HG03196 (cell line): Measurements from ENCODE around the gene DNAJC18.
A peak's percentile ranks its signal among the peaks of the same experiment; 100 is the strongest.
"Not testable (repeated sequence)": the region's sequence is repeated elsewhere in the genome, so short reads cannot be mapped to it uniquely, and the experiment has no call there.

Experiments used
- ATAC-seq: cut with Tn5 transposase; IDR thresholded peaks from one replicate; pipeline ENCODE4 v1.9.1; 2021; ENCODE audit not compliant: unreplicated experiment

The DNAJC18 gene

DNA sequence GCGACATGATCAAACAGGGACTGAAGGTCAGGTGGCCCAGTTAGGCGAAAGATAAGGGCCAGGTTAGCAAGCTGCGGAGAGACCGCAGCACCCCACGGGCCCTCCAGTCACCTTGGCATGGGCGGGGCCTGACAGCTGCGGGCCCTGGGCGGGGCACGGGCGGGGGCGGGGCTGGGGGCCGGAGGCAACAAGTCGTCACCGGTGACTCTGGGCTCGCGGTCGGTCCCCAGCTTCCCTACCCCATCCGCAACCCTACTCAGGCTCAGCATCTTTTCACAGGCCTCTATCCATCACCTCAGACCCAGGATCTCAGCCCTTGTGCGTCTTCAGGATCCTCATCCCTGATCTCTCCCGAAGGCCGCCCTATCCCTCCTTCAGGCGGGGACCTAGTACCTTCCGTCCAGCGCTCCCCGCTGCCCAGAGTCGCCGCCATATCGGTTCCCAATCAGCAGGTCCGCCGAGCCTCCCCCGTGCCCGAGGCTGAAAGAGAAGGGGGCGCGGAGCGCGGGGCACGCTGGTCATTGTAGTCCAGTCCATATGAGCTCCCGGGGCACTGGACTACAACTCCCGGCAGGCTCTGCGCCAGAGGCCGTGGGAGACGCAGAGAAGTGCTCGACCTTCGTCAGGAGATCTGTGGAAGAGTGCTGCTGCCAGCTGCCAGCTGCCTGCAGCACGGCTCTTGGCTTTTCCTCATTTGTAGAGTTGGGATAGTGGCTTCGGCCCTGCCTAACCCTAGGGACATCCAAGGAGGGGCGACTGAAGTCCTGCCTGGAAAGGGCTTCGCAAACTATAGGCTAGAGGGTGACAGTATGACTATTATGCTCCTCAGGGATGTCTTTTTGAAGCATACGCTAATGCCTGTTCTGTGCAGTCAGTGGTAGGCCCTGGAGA is at the start of gene DNAJC18:
Gene DNAJC18, minus strand, starts transcription at position 513 of the 891 bp plus-strand sequence. Its CDS starts 80 bp downstream, at position 433.
- ATAC-seq: peak; percentile 90

- ATAC-seq: no peak
Measured at GRCh38 chr5:139488260-139488659, 48.9 kb upstream of the DNAJC18 start.

DNA sequence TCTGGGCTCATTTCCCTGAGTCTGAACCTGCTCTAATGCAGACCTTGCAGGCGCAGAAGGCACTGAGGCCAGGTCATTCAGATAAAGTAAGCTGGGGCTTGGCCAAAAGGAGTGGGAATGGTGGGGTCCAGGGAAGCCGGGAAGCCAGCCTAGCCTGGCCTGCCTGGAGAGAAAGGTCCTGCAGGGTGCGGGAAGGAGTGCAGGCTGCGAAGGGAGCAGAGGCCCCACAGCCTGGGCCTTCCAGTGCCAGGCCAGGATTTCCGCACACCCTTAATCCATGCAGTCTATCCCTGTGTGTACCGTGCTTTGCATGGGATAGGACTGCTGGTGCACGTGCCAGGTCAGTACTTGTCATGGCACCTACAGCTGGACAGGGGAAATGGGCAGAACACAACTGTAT is 46.9 kb upstream of the DNAJC18 start:
- no peak for ATAC-seq

- not testable (repeated sequence) for ATAC-seq
Measured at GRCh38 chr5:139482890-139483208, 43.5 kb upstream of the DNAJC18 start.

DNA sequence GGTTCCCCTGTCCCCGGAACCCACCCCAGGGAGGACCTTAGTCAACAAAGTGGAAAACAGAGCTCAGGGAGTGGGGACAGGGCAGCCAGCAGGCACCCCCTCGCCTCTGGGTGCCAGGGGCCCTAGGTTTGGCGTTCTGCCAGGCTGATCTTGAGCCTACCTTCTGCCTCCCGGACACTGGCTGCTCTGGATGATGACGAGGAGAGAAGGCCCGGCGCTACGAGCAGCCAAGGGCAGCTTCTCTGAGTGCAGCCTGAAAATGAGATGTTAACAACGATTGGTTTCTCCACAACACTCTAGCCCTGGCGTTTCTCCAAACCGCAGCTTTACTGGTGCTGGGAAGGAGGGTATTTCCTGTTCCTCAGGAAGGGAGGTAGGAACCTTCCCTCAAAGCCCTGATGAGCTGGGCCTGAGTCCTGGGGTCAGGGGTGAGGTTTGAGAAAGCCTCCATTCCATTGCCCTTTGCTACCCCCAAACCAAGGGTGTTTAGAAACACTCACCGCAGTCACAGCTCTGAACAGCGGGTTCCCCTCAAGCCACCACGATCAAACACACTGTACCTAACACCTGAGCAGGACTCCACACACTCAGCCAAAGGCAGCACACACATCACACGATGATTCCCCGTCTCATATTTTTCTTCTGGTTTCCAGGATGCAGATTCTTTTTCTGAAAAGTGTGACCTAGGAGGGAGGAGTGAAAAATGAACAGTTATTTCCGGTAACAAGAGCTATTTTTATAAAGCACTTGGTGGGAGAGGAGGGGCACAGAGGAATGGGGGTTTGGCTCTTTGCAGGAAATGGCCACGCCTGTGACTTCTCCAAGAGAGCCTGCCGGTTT is 42.9 kb upstream of the DNAJC18 start, which contains the start of gene STING1:
Gene STING1, minus strand, starts transcription at position 709 of the 840 bp plus-strand sequence. CDS start 1,054 bp downstream, outside the sequence.
- no peak for ATAC-seq

DNA sequence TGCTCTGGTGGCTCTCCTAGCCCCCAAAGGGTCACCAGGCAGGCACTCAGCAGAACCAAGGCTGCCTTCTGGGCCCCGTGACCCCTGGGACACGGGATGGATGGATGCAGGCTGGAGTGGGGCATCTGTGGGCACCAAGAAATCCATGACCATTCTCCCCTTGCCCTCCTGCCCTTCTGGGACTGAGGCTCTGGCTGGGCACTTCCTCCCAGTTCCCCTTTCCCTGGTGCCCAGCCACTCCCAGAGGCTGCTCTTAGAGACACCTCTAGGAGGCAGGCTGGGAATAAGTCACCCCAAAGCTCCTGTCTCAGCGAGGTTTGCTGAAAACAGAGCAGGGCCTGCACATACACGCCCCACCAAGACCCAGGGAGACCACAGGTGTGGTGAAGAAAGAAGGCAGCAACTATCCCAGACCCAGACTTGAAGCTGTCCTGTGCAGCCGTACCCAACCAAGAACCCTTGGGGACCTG is 42.3 kb upstream of the DNAJC18 start:
- ATAC-seq: no peak

DNA sequence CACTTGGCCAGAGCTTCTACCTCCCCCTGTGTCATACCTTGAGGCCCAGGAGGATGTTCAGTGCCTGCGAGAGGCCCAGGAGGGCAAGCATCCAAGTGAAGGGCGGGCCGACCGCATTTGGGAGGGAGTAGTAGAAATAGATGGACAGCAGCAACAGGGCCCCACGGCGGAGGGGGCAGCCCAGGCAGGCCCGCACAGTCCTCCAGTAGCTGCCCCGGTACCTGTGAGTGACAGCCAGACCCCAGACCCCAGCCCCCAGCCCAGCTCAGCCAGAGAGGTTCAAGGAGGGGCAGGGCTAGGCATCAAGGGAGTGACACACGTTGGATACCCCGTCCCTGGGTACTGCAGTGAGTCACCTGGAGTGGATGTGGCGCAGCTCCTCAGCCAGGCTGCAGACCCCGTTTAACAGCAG is 41.8 kb upstream of the DNAJC18 start:
- ATAC-seq: no peak

DNA sequence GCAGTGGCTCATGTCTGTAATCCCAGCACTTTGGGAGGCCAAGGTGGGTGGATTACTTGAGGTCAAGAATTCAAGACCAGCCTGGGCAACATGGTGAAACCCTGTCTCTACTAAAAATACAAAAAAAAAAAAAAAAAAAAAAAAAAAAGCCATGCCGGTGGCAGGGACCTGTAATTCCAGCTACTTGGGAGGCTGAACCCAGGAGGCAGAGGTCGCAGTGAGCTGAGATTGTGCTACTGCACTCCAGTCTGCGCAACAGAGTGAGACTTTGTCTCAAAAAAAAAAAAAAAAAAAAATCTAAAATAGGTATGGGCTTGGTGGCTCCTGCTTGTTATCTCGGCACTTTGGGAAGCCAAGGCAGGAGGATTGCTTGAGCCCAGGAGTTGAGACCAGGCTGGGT is 40.4 kb upstream of the DNAJC18 start:
- ATAC-seq: not testable (repeated sequence)

GRCh38 chr5:139478657-139479423 is 39.5 kb upstream of the DNAJC18 start:
- not testable (repeated sequence) for ATAC-seq

DNA sequence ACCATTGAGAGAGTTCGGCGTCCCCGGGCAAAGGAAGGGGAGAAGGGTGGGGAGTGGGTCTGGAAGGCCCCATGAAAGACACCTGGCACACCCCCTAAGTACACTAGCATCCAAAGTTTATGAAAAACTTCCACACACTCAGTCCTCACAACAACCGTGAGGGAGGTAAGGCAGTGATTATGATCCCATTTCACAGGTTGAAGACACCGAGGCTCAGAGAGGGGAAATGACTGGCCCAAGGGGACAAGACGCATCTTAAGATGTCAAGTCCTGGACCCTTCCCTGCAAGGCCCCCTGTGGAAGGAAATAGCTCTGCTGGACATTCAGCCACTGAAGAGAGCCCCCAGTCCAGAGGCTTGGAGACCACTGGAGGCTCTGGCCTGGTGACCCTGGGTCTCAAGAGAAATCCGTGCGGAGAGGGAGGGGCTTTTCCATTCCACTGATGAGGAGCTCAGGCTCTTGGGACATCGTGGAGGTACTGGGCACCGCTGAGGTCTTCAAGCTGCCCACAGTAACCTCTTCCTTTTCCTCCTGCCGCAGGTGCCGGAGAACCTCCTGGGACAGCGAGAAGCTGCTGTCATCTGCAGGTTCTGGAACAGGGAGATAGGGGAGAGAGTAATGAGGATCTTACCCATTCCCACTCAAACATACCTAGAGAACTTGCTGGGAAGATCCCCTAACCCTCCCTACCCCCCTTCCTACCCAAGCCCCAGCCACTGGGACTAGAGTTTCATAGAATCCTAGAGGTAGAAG is 36.7 kb upstream of the DNAJC18 start:
- no peak for ATAC-seq

DNA sequence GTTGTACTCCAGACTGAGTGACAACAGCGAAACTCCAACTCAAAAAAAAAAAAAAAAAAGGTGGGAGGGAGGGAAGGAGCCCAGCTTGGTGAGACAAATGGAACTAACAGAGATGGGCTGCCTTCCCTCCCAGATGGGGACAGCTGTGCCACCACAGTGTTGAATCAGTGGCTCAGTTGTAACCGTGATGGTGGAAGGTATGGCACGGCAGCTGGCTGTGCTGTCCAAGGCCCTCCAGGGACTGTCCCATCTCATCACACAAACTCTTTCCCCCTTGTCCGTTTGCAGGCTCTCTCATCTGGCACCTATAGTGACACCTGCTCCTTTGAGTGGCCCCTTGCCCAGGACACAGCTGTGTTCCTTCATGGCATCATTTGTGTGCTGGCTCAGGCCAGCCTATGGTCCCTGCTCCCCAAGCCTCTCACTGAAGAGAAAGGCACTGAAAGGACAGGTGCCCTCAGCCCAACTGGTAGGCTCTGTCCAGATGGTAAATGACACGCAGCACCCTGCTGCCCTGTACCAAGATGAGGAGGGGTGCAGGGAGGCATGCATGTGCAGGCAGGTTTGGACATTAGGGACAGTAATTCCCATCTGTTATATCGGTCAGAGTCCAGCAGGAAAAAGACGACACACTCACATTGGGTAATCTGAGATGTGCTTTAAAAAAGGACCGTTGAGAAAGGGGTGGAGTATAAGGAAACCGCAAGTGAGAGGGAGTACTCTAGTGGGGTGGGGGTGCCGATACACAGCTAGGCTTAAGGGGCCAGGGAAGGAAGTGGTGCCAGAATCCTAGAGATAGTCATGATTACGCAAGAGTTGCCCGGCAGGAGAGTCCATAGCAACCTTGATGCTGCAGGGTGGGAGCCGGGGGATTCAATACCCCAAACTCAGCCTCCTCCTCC is 35.8 kb upstream of the DNAJC18 start:
- ATAC-seq: no peak

DNA sequence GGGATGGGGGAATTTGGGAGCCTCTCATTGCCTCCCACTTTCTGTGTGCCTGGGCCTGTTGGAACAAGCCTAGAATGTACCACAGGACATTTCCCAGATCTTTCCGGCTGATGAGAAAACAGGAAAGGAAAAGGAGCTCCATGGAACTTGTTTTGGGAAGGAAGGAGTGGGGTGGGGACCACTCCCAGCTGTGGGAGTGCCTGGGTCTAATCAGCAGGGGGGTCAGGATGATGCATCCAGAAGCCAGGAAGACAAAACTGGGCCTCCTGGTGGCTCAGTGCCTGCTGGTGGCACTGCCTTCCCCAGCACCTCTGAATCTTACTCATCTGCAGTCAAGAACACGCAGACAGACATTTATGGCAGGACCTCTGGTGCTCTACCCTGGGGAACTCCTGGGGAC is 34.2 kb upstream of the DNAJC18 start:
- ATAC-seq: no peak

GRCh38 chr5:139473105-139473504 is 33.8 kb upstream of the DNAJC18 start:
- no peak for ATAC-seq

DNA sequence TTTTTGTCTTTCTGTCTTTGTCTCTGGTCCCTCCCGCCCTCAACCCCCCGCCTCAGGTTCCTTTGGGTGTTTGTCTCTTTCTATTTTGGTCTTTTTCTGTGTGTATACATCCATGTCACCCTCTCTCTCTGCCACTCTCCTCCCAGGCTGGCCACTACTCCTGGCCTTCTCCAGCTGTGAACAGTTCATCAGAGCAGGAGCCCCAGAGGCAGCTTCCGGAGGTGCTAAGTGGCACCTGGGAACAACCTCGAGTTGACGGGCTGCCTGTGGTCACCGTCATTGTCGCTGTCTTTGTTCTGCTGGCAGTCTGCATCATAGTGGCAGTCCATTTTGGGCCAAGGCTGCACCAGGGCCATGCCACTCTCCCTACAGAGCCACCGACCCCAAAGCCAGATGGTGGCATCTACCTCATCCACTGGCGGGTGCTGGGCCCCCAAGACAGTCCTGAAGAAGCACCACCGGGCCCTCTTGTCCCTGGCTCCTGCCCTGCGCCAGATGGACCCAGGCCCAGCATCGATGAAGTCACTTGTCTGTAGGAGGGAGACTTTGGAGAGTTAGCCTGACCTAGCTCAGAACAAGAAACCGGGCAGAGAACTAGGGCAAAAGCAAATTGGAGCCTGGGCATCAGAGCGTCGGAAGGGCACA is 33.2 kb upstream of the DNAJC18 start:
- no peak for ATAC-seq

DNA sequence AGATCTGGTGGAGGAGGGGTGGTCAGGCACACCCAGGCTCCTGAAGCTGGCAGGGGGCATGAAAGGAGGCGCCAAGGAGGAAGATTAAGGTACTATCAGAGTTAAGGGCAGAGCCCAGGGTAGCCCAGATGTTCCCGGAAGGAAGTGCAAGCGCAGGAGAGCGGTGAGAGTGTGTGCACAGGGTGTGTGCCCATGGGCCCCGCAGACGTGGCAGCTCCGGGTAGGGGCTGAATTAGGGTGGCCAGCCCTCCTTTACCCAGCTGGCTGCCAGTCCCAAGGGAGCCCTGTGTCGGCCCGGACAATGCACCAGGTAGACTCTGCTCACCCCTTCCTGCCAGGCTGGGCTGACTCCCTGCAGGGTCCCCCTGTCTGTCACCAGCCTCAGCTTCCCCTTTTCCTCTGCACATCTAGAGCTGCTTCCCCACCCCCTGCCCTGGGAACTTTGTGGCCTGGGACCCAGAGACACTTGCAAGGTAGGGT is 31.5 kb upstream of the DNAJC18 start, which contains the start of gene SMIM33:
Gene SMIM33, plus strand, starts transcription at position 184 of the 480 bp plus-strand sequence. Its CDS starts 118 bp downstream, at position 302.
- ATAC-seq: no peak

DNA sequence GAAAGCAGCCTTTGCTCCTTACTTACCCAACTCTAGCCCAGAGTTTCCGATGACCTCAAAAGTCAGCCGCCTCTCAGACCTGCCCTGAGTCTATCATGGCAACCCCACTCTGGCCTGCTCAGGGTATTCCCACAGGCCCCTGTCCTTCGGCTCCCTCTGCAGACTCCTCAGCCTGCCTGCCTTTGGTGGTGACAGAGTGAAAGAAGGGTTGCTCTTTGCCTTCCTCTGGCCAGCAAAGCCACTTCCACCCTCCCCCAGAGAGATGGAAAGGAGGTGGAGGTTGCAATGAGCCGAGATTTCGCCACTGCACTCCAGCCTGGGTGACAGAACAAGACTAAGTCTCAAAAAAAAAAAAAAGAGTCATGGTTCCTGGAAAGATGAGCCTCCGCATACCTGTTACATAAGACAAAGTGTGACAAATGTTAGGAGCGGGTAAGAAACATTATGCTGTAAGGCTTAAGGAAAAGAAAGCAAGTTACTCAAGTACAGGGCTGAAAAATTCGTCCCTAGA is 29.2 kb upstream of the DNAJC18 start:
- ATAC-seq: no peak

DNA sequence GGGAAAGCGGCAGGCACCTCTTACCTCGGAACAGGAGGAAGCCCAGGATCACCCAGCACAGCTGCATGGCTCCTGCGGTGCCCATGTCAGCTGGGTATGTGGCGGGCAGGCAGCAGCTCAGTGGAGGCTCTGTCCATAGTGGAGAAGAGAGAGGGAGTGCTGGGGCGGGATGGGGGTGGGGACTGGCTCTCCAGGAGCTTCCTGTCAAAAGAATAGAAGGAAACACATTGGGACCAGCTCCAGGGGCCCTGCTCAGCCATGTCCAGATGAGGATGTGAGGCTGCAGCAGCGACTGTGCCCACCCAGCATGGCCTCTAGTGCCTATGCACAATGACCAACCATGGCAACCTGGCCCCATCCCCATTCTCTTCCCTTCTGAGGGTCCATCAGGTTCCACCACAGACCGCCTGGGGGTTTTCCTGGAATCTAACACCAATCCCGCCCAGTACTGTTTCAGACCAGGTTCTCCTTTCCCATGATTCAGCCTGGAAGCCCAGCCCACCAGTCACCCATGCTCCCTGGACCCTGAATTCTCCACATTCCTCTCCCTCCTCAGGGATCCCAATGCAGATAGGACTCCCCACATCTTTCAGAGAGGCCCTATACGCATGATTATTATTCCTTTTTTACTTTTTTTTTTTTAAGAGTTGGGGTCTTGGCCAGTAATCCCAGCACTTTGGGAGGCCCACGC is 23.4 kb upstream of the DNAJC18 start, which contains the start of gene ECSCR:
Gene ECSCR, minus strand, starts transcription at position 158 of the 691 bp plus-strand sequence. Its CDS starts 73 bp downstream, at position 85.
- ATAC-seq: no peak
